HEK293T (cell line): Measurements from ENCODE around the gene SPRTN.

Source experiments
- CTCF ChIA-PET: fragments of 350-600 bp; formaldehyde crosslinking; extraction: SDS; loops from one replicate; lab custom pipeline; 2021; ENCODE audit warnings: antibody characterized with exemption, inconsistent platforms; lab: Yijun Ruan, JAX
- POLR2A ChIA-PET: fragments of 350-600 bp; formaldehyde crosslinking; extraction: SDS; loops from one replicate; lab custom pipeline; 2020; ENCODE audit warnings: antibody characterized with exemption, inconsistent platforms; lab: Yijun Ruan, JAX
- DNase-seq: peaks from one replicate; pipeline ENCODE4 v3.0.0; 2012; ENCODE audit warnings: mixed read lengths; ENCODE audit errors: extremely low spot score
- CTBP1 ChIP-seq: fragments of 450-650 bp; IDR thresholded peaks from 2 replicates; pipeline ENCODE4 v1.6.1; 2016; ENCODE audit warnings: borderline replicate concordance
- ELF4 ChIP-seq: fragments of 450-650 bp; IDR thresholded peaks from 2 replicates; pipeline ENCODE4 v1.6.1; 2017; ENCODE audit warnings: antibody characterized with exemption
- FOXA1 ChIP-seq: fragments of 450-650 bp; IDR thresholded peaks from 2 replicates; pipeline ENCODE4 v1.6.1; 2016; ENCODE audit warnings: mild to moderate bottlenecking
- L3MBTL2 ChIP-seq: fragments of 450-650 bp; conservative IDR thresholded peaks from 2 replicates; pipeline ENCODE4 v1.6.1; 2016; ENCODE audit warnings: mild to moderate bottlenecking
- LEF1 ChIP-seq: fragments of 450-650 bp; IDR thresholded peaks from 2 replicates; pipeline ENCODE4 v1.6.1; 2017; ENCODE audit warnings: mild to moderate bottlenecking, borderline replicate concordance
- NFRKB ChIP-seq: fragments of 450-650 bp; IDR thresholded peaks from 2 replicates; pipeline ENCODE4 v1.6.1; 2016; ENCODE audit warnings: mild to moderate bottlenecking, moderate library complexity
- SUZ12 ChIP-seq: fragments of 450-650 bp; IDR thresholded peaks from 2 replicates; pipeline ENCODE4 v1.6.1; 2016; ENCODE audit warnings: mild to moderate bottlenecking
- ZNF384 ChIP-seq: fragments of 450-650 bp; IDR thresholded peaks from 2 replicates; pipeline ENCODE4 v1.6.1; 2016

Gene SPRTN

DNA sequence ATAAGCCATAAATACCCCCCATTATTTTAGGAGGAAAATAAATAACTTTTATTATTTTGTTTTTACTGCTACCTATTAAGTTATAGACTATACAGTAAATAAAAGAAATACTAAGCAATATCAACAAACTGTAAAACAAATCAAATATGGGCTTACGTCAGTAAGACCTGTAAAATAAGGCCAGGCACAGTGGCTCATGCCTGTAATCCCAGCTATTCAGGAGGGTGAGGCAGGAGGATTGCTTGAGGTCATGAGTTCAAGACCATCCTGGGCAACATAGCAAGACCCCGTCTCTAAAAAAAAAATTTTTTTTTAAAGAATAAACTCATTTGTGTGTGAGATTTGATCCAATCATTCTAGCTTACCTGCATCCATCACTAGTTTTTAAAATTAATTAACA lies 66.2 kb downstream of the SPRTN start:
- no peak for TF ChIP-seq ELF4
- TF ChIP-seq SUZ12 = no peak
- TF ChIP-seq FOXA1 = no peak
- TF ChIP-seq LEF1 = no peak
- TF ChIP-seq L3MBTL2 = no peak
- no peak for TF ChIP-seq ZNF384
- TF ChIP-seq CTBP1 = no peak
- no peak for TF ChIP-seq NFRKB
- ChIA-PET POLR2A (interaction anchor here (1.4 kb wide), 1 partner anchor 17 kb away, joined by 5 read pairs; no protein-coding TSS in a partner anchor), CTCF (interaction anchor here (0.6 kb wide), 1 partner anchor 60 kb away, joined by 4 read pairs; no protein-coding TSS in a partner anchor)
- DNase-seq = no peak
